ENCODE measurements around the gene NEK6.

Gene NEK6

GRCh38 chr9:124274738-124275137 is 17.0 kb downstream of the NEK6 start:
- no peak for DNase-seq (ENCODE audit: low read depth in 3 of 3, low spot score in 1 of 3)

GRCh38 chr9:124277420-124277819 is 19.7 kb downstream of the NEK6 start:
- DNase-seq (ENCODE audit: low read depth in 3 of 3, low spot score in 1 of 3) = no peak

GRCh38 chr9:124278054-124278540 is 20.3 kb downstream of the NEK6 start:
- no peak for DNase-seq (ENCODE audit: low read depth in 3 of 3, low spot score in 1 of 3)

- no peak for DNase-seq (ENCODE audit: low read depth in 3 of 3, low spot score in 1 of 3)
Observed at GRCh38 chr9:124279531-124280175, 21.9 kb downstream of the NEK6 start.

- DNase-seq (ENCODE audit: low read depth in 3 of 3, low spot score in 1 of 3) = no peak
Observed at GRCh38 chr9:124280176-124280691, 22.5 kb downstream of the NEK6 start.

GRCh38 chr9:124281931-124282371 is 24.2 kb downstream of the NEK6 start:
- DNase-seq (ENCODE audit: low read depth in 3 of 3, low spot score in 1 of 3) = no peak

- DNase-seq (ENCODE audit: low read depth in 3 of 3, low spot score in 1 of 3) = no peak
Observed at GRCh38 chr9:124282442-124283227, 24.9 kb downstream of the NEK6 start.

- DNase-seq (ENCODE audit: low read depth in 3 of 3, low spot score in 1 of 3) = no peak
Observed at GRCh38 chr9:124283228-124283814, 25.6 kb downstream of the NEK6 start.

- no peak for DNase-seq (ENCODE audit: low read depth in 3 of 3, low spot score in 1 of 3)
Observed at GRCh38 chr9:124284237-124284831, 26.6 kb downstream of the NEK6 start.

GRCh38 chr9:124284940-124285441 is 27.2 kb downstream of the NEK6 start:
- DNase-seq (ENCODE audit: low read depth in 3 of 3, low spot score in 1 of 3) = no peak

GRCh38 chr9:124285490-124285889 is 27.7 kb downstream of the NEK6 start:
- no peak for DNase-seq (ENCODE audit: low read depth in 3 of 3, low spot score in 1 of 3)

GRCh38 chr9:124285903-124286291 is 28.1 kb downstream of the NEK6 start:
- DNase-seq (ENCODE audit: low read depth in 3 of 3, low spot score in 1 of 3) = peak in 1 of 3 donors; percentile 12

GRCh38 chr9:124286292-124286931 is 28.7 kb downstream of the NEK6 start:
- peak in 1 of 3 donors; percentile 16 for DNase-seq (ENCODE audit: low read depth in 3 of 3, low spot score in 1 of 3)

GRCh38 chr9:124290053-124290591 is 32.4 kb downstream of the NEK6 start:
- no peak for DNase-seq (ENCODE audit: low read depth in 3 of 3, low spot score in 1 of 3)

- DNase-seq (ENCODE audit: low read depth in 3 of 3, low spot score in 1 of 3) = no peak
Observed at GRCh38 chr9:124290743-124291554, 33.2 kb downstream of the NEK6 start.

- DNase-seq (ENCODE audit: low read depth in 3 of 3, low spot score in 1 of 3) = no peak
Observed at GRCh38 chr9:124291801-124292396, 34.1 kb downstream of the NEK6 start.

- DNase-seq (ENCODE audit: low read depth in 3 of 3, low spot score in 1 of 3) = no peak
Observed at GRCh38 chr9:124292696-124293593, 35.2 kb downstream of the NEK6 start.

Data from stimulated activated CD4-positive, alpha-beta T cell treated with anti-CD3 and anti-CD28 coated beads, TNF-alpha, amount 100 ng/mL, for 1 hour (primary cell).